SU-DHL-6 (cell line): Measurements from ENCODE around the gene ASB18.

Source experiments
- H2AFZ ChIP-seq: fragments of 200-600 bp; sonication (generic); 2 replicates; pipeline ENCODE4 v1.6.1; 2014; ENCODE audit warnings: low read depth, mild to moderate bottlenecking, moderate library complexity, mixed read lengths, antibody characterized with exemption, low read length; ENCODE audit not compliant: severe bottlenecking
- H3F3A ChIP-seq: fragments of 200-600 bp; shearing (Covaris generic); 2 replicates; pipeline ENCODE4 v1.6.0; 2016; ENCODE audit warnings: antibody characterized with exemption, mild to moderate bottlenecking; ENCODE audit not compliant: insufficient read depth
- H3K27ac ChIP-seq: fragments of 200-600 bp; sonication (generic); 2 replicates; pipeline ENCODE4 v1.5.1; 2016; ENCODE audit warnings: low read depth, mild to moderate bottlenecking, low read length, moderate library complexity, mixed read lengths
- H3K27me3 ChIP-seq: fragments of 200-600 bp; sonication (generic), shearing (Covaris generic); 2 replicates; pipeline ENCODE4 v1.6.0; 2014; ENCODE audit warnings: mild to moderate bottlenecking, low read length
- H3K36me3 ChIP-seq: fragments of 200-600 bp; sonication (generic); 2 replicates; pipeline ENCODE4 v1.6.1; 2014; ENCODE audit warnings: mild to moderate bottlenecking, low read length, mixed read lengths
- H3K4me2 ChIP-seq: fragments of 300-600, 200-600 bp; shearing (Covaris generic), sonication (generic); 2 replicates; pipeline ENCODE4 v1.6.0; 2014; ENCODE audit warnings: low read length, low read depth, mild to moderate bottlenecking; ENCODE audit not compliant: poor library complexity, severe bottlenecking
- H3K4me3 ChIP-seq: fragments of 200-600 bp; sonication (generic); 2 replicates; pipeline ENCODE4 v1.5.1; 2014; ENCODE audit warnings: antibody characterized with exemption, low read length, mild to moderate bottlenecking, mixed read lengths; ENCODE audit not compliant: insufficient read depth, poor library complexity, severe bottlenecking
- H3K79me2 ChIP-seq: fragments of 200-600 bp; sonication (generic); 2 replicates; pipeline ENCODE4 v1.6.1; 2014; ENCODE audit warnings: mild to moderate bottlenecking, low read length, moderate library complexity; ENCODE audit not compliant: insufficient read depth
- H3K9ac ChIP-seq: fragments of 200-600 bp; sonication (generic); 2 replicates; pipeline ENCODE4 v1.7.0; 2014; ENCODE audit warnings: mild to moderate bottlenecking, low read length
- H3K9me2 ChIP-seq: fragments of 200-600 bp; sonication (generic); replicated peaks from 2 replicates; pipeline ENCODE4 v1.6.1; 2014; ENCODE audit warnings: low read length; ENCODE audit not compliant: insufficient read depth
- H3K9me3 ChIP-seq: fragments of 200-600 bp; sonication (generic); 2 replicates; pipeline ENCODE4 v1.6.1; 2014; ENCODE audit warnings: low read length, mixed read lengths; ENCODE audit not compliant: insufficient read depth
- H4K20me1 ChIP-seq: fragments of 200-600 bp; sonication (generic); 2 replicates; pipeline ENCODE4 v1.6.1; 2014; ENCODE audit warnings: low read depth, mild to moderate bottlenecking, antibody characterized with exemption, low read length, moderate library complexity, mixed read lengths
- CTCF ChIP-seq: fragments of 200-600 bp; sonication (generic); IDR thresholded peaks from one replicate; pipeline ENCODE4 v1.5.1; 2017; ENCODE audit warnings: antibody characterized with exemption, mild to moderate bottlenecking, low read length, moderate library complexity; ENCODE audit not compliant: insufficient read depth, poor library complexity, severe bottlenecking
- EZH2phosphoT487 ChIP-seq: fragments of 200-600 bp; sonication (generic), shearing (Covaris generic); conservative IDR thresholded peaks from 2 replicates; pipeline ENCODE4 v1.6.1; 2018; ENCODE audit warnings: mild to moderate bottlenecking, antibody characterized with exemption, low read length, moderate library complexity, mixed read lengths

ASB18 gene

GRCh38 chr2:236169741-236170589 lies 94.2 kb downstream of the ASB18 start:
- no peak for TF ChIP-seq EZH2phosphoT487
- TF ChIP-seq CTCF = no peak
- H3K9ac ChIP-seq = no peak overlapping the region
- no peaks in the 10 kb centered on the region for H3F3A ChIP-seq
- H3K27me3 ChIP-seq = no peaks in the 10 kb centered on the region
- no peak overlapping the region for H2AFZ ChIP-seq
- no peaks in the 10 kb centered on the region for H3K79me2 ChIP-seq
- H3K4me2 ChIP-seq = no peak overlapping the region
- H3K9me2 ChIP-seq = no peaks in the 10 kb centered on the region
- no peaks in the 10 kb centered on the region for H3K36me3 ChIP-seq
- no peaks in the 10 kb centered on the region for H3K9me3 ChIP-seq
- H3K4me3 ChIP-seq = no peak overlapping the region
- no peak overlapping the region for H3K27ac ChIP-seq
- no peaks in the 10 kb centered on the region for H4K20me1 ChIP-seq

- Histone ChIP-seq H3K4me2 (no peak overlapping the region), H3F3A (no peaks in the 10 kb centered on the region), H3K9me2 (no peaks in the 10 kb centered on the region), H3K27me3 (no peaks in the 10 kb centered on the region), H3K79me2 (no peaks in the 10 kb centered on the region), H3K9ac (no peak overlapping the region), H3K4me3 (no peak overlapping the region), H2AFZ (no peak overlapping the region), H3K9me3 (no peaks in the 10 kb centered on the region), H3K36me3 (no peaks in the 10 kb centered on the region), H4K20me1 (no peaks in the 10 kb centered on the region), H3K27ac (no peak overlapping the region)
- TF ChIP-seq CTCF = no peak
- TF ChIP-seq EZH2phosphoT487 = no peak
Measured at GRCh38 chr2:236169151-236169721, 95.0 kb downstream of the ASB18 start.

- TF ChIP-seq EZH2phosphoT487 (no peak), CTCF (no peak)
- no peaks in the 10 kb centered on the region for H3F3A ChIP-seq
- H3K9me2 ChIP-seq = no peaks in the 10 kb centered on the region
- H3K9me3 ChIP-seq = no peaks in the 10 kb centered on the region
- H3K4me3 ChIP-seq = no peak within 1 kb of the TSS
- H3K27me3 ChIP-seq = no peaks in the 10 kb centered on the region
- H3K9ac ChIP-seq = no peak within 1 kb of the TSS
- H3K36me3 ChIP-seq = no peaks in the 10 kb centered on the region
- no peaks in the 10 kb centered on the region for H4K20me1 ChIP-seq
- no peak within 1 kb of the TSS for H3K4me2 ChIP-seq
- H3K27ac ChIP-seq = no peak within 1 kb of the TSS
- H3K79me2 ChIP-seq = no peaks in the 10 kb centered on the region
- no peak within 1 kb of the TSS for H2AFZ ChIP-seq
Measured at GRCh38 chr2:236168110-236169080, 95.8 kb downstream of the ASB18 start, which contains the start of gene GBX2. GBX2 (minus strand) TSS chr2:236168386; CDS start chr2:236167971, 415 bp downstream.
